SW 1271 (cell line): ENCODE measurements around the gene TREX2.

ENCODE experiments used
- DNase-seq, 2 experiments: peaks; one replicate each; lab custom pipeline; 2025; lab: John Stamatoyannopoulos, UW

TREX2 gene

DNA sequence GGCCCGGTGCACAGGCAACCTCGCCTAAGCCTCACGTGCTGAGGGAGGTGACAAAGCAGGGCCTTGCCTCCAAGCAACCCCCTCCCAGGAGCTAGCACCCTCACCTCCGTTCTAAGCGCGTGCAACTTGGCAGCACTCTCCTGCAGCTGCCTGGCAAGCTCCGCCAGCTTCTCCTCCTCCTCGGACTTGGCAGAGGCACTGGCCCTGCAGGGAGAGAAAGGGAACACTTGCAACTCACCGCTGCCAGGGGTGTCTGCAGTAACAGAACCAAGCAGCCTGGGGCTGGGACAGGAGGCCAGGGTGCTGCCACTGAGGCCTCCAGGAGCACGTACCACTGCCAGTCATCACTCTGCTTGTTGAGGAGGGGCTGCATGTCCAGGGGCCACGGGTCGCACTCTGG, 10.3 kb upstream of the TREX2 start:
- DNase-seq, result no peak

DNA sequence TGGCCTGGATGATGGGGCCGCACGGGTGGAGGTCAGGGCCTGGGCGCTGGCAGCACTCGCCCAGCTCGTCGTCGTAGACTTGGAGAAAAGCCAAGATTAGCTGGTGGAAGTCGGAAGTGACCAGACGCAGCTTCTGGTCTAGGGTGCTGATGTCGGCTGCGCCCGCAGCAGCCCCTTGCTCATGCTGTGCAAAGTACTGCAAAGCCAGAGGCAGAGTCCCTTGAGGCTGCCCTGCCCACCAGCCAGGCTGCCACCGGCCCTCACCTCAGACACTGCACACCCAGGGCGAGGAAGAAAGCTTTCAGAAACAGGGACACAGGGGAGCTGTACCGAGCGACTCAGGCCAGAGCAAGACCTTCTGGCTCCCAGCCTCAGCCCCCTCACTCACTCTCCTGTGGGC, 9.7 kb upstream of the TREX2 start:
- no peak for DNase-seq

DNA sequence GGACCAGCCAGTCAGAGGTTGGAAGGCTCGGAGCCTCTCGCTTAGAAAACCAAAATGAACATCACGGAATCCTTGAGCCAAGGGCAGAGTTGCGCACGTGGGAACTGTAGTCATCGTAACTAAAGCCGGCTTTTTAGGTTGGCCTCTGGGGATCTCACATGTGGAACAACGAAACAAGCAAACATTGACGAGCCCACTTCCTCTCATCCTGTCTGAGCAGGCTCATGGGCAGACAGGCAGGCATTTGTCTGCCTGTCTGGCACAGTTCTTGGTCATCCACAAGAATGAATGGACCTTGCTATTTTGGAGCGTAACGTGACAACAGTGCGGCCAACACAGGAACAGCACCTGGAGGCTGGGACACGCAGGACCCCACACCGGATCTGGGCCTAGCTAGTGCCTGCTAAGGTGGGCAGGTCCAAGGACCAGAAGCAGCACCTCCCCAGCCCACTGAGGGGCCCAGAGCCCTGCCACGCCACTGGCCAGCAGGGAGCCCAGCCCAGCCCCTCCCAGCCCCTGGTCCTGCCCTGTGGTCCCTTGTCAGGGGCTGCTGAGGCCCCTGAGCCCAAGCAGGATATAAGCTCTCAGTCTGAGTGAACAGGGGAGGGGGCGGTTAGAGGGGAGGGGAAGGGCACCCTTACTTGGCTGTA, 9.2 kb upstream of the TREX2 start:
- no peak for DNase-seq

DNA sequence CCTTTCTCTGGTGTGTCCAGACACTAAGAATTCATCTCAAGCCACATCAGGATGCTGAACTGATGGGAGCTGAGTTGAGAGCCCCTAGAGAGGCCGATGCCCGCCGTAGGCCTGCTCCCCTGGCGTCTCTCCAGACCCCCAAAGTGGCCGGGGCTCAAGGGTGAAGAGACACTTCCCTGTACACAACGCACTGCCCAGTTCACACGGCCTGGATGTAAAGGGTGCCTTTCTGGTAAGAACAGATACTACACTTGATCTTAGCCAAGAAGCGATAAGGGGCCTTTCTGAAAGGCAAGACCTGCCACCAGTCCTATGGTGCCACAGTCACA, 5.1 kb upstream of the TREX2 start:
- no peak for DNase-seq

DNA sequence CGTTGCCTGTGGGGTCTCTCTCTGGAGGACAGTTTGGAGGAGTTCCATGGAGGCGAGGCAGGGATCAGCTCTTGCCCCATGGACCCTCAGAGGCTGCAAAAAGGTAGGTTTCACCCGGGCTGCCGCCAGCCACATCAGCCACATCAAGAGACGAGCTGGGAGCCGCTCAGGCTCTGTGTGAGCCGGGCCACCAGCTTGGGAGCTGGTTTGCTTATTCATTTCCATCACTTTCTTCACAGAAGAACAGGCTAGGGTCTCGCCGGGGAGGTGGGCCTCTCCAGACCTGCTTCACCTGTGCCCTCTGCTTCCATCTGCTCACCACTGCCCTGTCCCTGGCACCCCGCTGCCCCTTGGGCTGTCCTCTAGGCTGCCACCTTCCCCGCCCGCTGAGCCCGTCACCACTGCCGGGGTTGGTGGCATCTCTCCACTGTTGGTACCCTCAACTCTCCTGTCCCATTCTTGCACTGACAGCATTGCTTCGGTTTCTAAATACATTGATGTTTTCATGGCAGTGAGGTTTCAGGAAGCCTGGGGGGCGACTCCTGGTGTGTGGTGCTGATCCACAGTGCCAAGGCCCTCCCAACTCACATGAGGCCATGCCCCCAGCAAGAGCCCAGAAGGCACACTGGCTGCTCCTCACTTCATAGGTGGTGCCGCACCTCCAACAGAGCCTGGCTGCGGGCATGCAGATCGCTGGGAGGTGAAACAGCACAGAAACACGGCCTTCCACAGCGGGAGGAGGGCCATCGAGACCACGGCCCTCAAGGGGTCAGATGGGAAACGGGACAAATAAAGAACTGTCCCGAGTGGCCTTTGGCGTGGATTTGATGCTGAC, 4.5 kb upstream of the TREX2 start:
- DNase-seq, result no peak

DNA sequence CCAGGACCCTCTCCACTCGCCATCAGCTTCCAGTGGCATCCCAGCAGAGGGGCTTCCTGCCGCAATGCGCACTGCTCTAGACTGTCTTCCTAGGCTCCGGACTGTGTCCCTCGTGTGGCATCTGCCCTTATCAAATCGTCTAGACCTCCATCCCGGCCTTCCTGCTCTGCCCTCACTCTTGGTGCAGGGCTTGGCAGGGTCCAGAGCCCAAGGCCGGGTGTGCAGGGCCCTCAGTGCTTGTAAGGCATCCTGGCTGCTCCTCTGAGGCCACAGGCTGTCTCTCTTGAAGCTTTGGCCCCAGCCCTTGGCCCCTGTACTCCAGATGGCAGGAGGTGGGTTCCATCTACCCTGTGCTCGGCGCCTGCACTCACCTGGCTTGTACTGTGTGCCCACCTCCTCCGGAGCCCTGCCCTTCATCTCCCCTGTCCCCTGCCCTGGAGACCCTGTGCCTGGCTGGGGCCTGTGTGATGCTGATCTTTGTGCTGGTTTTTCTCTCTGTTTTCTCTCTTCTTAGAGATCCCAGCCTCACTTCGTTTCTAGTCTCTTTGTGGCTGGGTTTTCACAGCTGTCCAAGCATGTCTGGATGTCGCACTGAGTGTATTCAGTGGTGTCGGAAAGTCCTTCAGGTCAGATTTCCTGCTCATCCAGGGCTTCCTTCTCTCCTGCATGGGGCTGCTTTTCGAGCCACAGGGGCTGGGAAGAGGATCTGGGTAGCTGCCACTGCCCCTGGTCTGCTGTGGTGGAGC, 3.7 kb upstream of the TREX2 start:
- no peak for DNase-seq

DNA sequence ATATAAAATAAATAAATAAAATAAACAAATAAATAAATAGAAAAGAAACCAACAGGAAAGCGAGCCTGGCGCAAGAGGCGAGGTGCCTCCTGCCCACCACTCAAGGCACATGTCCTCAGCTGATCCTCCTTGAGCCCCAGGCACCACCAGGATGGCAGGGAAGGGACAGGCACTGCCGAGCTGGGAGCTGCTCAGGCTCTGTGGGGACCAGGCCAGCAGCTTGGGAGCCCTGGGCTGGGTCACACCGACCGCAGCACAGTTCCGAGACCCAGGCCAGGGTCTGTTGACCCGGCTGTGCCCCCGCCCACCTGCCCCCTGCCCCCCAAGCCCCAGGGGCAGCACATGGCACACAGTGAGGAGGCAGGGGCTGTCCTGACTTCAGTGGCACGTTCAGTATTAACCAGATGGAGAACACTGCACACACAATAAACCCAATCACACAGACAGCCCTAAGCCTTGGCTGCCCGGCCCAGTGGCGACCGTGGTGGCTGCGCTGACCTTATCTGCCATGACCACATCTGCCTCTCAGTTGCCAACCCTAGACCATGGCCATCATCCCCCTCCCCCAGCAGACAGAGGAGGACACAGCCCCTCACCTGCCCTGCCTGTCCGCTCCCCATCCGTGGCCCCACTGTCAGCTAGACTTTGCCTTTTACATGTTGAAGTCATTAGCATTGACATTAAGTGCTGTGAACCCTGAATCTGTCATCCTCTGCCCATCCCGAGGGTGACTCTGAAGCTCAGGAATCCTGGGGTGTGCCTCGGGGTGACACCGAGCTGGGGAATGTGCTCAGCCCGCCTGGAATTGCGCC, 2.9 kb upstream of the TREX2 start:
- no peak for DNase-seq

DNA sequence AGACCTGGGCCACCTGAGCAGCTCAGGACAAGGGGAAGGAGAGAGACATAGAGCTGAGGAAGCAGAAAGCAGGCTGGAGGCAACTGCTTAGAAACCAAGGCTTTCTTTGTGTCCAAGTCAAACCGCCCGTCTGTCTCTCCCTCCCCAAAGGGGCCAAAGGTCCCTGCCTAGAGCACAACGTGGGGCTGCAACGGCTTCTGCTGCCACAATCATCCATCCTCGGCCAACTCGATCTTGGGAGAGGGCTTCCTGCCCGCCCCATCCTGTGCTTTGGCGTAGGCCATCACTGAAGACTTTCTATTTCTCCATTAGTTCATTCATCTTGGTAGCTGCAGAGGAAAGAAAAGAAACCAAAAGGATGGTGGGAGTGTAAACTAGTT, 1.7 kb upstream of the TREX2 start:
- no peak for DNase-seq

DNA sequence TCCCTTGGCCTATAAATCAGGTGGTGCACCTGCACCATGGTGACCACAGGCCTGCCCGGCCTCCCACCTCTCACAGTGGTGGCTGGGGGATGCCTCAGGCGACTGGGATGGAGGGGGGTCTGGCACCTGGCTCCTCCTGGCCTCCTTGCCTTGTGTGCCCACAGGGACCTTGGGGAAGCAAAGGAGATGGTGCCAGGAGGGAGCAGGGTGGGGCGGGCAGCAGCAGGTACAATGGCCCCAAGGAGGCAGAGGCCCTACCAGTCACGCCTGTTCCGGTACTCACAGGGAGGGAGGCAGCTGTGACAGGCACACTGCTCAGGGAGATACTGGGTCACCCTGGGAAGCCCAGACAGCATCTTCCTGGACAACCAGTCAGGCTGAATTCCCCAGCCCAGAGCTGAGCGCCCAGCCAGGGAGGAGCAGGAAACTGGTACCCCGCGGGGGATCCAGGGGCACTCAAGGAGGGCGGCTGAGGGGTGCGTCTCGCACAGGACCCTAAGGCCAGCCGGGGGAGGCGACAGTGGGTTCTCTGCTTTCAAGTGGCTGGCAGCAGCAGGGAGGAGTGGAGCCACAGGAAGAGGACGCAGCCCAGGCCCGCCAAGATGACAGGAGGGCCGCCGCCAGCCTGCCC, 1.2 kb upstream of the TREX2 start:
- DNase-seq, result no peak

DNA sequence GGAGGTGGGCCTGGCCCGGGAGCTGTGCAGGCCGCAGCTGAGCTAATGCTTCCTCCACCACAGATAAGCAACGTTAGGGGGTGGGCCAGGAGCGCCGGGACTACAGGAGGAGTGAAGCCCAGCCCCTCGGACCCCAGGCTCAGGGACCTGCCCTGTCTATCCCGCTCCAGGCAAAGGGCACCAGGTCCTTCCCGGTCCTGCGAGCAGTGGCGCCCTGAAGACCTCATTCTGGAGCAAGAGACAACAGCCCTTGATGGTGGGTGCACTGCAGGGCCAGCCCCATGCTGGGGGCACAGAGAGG, 730 bp upstream of the TREX2 start:
- DNase-seq, result no peak

DNA sequence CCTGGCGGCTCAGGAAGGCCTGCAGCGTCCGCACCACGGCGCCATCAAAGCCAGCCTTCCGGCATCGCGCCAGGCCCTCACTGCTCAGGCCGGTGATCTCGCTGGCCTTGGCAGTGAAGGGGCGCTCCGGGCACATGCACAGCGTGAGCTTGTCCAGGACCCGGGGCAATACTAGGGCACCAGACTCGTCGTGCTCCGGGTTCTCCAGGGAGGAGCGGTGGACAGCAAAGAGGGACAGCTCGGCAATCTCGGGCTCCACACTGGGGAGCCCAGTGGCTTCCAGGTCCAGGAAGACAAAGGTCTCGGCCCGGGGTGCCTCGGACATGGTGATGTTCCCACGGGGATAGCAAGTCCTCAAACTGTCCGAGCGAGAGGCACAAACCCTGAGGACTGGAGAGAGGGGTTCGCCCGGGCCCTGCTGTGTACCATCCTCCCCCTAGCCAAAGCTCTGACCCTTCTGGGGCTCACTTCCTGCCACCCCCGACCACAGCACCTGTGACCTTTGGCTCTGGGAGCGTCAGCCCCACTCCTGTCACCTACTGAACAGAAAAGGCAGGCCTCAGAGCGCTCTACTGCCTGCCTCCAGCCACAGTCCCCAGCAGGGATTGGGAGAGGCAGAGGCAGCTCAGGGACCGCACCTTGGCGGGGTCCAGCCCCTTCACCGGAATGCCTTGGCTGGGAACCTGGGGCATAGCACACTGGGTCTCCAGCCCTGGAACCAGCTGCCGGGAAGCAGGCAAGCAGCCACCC, 575 bp downstream of the TREX2 start:
- DNase-seq, result no peak

DNA sequence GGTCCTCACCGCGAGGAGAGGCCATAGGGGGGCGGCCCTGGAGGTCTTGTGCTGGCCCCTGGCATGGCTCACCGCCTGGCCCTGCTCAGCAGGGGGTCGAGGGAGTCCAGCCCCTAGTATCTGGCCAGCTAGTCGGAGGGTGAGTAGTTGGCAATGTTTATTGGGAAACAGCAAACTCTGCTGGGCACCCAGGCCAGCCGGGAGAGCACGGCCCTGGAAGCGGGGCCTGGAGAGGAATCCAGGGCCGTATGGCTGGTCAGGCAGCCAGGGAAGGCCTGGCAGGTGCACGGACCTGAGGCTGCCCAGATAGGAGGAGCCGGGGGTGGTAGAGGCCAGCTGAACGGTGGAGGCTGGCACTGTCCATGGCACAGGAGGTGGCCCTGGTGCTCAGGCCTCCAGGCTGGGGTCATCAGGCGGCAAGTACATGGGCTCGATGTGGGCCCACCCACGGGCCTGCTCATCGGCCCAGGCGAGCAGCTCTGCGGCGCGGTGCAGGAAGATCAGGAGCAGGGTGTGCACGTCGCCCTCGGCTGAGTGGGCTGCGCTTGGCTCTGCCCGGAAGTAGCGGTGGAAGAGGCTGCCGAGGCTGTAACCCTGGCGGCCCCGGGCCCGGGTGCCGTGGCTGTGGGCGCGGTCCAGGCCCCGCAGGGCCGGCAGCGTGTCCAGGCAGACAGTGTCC, 1.4 kb downstream of the TREX2 start:
- no peak for DNase-seq

DNA sequence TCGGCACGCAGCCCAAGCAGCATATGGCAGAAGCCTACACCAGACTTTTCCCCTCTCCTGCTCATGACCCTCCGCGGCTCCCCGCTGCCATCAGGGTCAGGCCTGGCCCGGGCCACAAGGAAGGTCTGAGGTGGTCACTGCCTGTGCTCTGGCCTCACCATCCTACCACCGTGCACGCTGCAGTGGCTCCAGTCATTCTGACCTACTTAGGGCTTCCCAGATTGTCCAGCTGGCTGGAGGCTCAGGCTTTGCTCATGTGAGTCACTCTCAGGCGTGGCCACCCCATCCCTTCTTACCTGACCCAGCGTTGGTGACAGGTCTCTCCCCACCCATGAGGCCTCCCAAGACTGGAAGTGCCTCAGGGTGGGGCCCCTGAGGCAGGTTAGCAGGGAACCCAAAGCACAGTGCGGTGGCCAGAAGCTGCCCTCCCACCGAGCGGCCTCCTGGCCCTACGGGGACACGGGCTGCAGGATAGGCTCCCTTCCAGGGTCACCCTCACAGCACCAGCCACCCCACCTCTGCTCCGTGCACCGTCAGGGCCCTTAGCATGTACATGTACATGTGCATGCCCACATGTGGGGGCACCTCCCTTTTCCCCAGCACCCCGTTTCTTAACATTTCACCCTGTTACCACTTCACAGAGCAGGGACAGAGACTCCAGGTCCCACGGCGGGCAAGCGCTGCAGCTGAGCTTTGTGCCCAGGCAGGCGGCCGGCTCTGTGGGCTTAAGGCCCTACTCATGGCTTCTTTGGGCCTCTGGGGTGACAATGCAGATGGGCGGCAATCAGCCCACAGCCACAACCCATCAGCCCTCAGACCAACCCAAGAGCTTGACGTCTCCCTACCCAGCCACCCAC, 2.2 kb downstream of the TREX2 start:
- DNase-seq, result no peak

DNA sequence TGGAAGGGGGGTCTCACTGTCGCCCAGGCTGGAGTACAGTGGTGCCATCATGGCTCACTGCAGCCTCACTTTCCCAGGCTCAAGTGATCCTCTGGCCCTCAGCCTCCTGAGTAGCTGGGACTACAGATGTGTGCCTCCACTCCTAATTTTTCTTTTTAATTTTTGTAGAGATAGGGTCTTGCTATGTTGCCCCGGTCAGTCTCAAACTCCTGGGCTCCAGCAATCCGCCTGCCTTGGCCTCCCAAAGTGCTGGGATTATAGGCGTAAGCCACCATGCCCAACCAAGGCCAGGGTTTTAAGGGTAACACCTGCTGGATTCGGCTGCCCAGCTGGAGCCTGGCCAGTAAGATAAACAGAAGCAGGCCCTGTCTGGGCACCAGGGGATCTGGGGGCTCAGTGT, 3.4 kb downstream of the TREX2 start:
- no peak for DNase-seq

DNA sequence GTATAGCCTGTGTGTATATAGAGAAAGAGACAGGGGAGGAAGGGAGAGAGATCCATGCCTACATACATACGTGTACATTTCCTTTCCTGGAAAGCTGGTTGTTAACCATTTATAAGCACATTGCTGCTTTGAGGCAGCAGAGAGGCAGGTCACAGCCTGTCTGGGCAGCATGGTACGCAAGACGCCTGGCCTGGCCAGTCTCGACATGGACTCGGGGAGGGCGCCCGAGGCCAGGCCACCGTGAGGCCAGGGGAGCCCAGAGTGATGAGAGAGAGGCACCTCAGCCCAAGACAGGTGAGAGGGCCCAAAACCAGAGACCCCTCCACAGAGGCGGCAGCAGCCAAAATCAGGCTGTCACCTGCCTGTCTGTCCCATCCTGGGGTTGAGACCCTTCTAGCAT, 3.9 kb downstream of the TREX2 start:
- no peak for DNase-seq

DNA sequence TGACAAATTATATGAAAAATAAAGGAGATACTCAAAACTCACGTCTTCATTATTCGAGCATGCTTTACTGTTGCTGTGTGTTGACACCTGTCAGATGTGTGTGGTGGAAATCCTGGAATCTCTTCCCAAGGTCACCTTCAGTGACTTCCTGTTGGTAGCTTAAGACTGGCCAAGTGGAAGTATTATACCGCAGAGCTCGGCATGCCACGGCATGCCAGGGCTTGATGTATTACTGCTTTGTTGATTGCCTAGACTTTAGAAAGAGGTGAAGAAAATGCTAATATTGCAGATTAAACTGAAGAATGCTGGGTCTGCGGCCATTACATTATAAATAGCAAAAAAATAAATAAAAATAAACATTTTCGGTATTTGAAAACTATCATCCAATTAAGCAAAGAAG, 4.6 kb downstream of the TREX2 start:
- DNase-seq, result no peak

DNA sequence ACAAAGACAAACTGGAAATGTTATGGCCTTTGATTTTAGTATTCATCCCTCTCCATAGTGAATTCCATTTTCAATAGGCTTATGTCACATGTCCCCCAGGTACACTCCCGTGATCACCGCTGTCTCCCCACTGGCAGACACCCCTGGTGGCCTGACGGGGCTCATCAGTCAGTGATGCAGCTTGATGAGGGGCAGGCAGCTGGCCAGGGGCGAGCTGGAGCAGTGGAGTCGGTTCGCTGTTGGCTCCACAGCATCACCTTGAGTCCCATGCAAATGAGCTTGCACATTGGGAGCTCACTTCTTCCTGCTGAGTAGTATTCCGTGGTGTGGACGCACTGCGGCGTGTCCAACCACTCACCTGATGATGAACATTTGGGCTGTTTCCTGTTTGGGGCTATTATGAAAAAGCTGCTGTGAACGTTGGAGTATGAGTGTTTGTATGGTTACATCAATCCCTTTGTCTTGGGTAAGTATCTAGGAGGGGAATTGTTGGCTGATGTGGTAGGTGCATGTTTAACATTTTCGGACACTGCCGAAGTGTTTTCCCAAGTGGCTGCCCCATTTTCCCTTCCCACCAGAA, 5.2 kb downstream of the TREX2 start:
- no peak for DNase-seq

DNA sequence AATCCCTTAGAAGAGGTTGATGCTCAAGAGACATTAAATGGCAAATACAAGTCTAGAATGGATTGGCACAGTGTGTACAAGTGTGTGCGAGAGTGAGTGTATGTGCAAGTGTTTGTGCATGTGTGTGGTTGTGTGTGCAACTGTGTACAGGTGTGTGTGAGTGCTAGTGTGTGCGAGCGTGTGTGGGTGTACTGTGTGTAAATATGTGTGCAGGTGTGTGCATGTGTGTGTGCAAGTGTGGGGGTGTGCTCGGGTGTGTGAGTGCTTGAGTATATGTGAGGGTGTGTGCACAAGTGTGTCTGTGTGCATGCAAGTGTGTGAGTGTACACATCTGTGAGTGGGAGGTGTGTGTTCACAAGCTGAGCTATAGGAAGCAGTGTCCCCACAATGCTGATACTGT, 5.9 kb downstream of the TREX2 start:
- no peak for DNase-seq

DNA sequence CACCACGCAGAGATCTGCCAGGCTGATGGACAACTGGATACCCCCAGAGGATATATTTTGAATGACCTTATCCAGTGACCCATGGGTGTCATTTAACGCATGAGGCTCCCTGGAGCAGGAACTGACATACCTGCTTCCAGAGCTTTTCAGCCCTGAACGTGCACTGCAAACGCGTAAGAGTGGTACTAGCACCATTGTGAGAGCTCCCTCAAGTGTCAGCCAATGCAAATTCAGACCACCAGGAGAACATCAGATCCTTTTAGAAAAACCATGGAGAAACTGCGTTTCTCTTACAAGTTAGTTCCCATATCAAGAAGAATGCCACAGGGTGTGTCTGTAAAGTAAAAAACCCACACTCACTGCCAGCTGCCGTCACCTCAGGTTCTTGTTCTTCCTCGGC, 7.3 kb downstream of the TREX2 start:
- peak in 1 of 2 experiments; percentile 7 for DNase-seq

DNA sequence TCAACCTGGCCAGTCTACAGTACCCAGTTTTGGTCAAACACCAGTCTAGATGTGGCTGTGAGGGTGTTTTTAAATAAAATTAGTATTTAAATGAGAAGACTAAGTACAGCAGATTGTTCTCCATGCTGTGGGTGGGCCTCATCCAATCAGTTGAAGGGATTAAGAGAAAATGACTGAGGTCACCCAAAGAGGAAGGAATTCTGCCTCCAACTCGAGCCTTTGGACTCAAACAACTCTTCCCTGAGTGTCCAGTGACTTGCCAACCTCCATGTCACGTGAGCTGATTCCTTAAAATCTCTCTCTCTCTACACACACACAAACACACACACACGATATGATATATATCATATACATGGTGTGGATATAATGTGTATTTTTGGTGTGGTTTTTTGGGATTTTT, 10.0 kb downstream of the TREX2 start:
- no peak for DNase-seq
